K562 (cell line): ENCODE measurements around the gene GIMAP1.

Source experiments
- MXD1 ChIP-seq: fragments of 250-450 bp; sonication (Bioruptor Pico); IDR thresholded peaks from 2 replicates; pipeline ENCODE4 v1.8.0; 2021; ENCODE audit warnings: borderline replicate concordance, mild to moderate bottlenecking, moderate library complexity; ENCODE audit not compliant: poor library complexity, severe bottlenecking
- NCOA2 ChIP-seq, 2 experiments: fragments of 450-650 bp; IDR thresholded peaks; 2 replicates each; pipeline ENCODE4 v1.6.1; 2018; ENCODE audit warnings: mild to moderate bottlenecking in 2 of 2, moderate library complexity in 1 of 2; ENCODE audit not compliant: partially characterized antibody in 2 of 2
- NFE2 ChIP-seq: IDR thresholded peaks from 2 replicates; pipeline ENCODE4 v1.6.1; 2014; ENCODE audit warnings: antibody characterized with exemption, low read depth
- TF ChIP-seq, protein P1 (sequence below): fragments of 250-450 bp; sonication (Bioruptor Pico); IDR thresholded peaks from 2 replicates; pipeline ENCODE4 v1.4.0; 2020

- TF ChIP-seq MXD1 = no peak
- TF ChIP-seq NCOA2 (IDR thresholded peaks at IDR 0.05; ENCODE audit: partially characterized antibody in 2 of 2) = no peak
- TF ChIP-seq, protein P1, sequence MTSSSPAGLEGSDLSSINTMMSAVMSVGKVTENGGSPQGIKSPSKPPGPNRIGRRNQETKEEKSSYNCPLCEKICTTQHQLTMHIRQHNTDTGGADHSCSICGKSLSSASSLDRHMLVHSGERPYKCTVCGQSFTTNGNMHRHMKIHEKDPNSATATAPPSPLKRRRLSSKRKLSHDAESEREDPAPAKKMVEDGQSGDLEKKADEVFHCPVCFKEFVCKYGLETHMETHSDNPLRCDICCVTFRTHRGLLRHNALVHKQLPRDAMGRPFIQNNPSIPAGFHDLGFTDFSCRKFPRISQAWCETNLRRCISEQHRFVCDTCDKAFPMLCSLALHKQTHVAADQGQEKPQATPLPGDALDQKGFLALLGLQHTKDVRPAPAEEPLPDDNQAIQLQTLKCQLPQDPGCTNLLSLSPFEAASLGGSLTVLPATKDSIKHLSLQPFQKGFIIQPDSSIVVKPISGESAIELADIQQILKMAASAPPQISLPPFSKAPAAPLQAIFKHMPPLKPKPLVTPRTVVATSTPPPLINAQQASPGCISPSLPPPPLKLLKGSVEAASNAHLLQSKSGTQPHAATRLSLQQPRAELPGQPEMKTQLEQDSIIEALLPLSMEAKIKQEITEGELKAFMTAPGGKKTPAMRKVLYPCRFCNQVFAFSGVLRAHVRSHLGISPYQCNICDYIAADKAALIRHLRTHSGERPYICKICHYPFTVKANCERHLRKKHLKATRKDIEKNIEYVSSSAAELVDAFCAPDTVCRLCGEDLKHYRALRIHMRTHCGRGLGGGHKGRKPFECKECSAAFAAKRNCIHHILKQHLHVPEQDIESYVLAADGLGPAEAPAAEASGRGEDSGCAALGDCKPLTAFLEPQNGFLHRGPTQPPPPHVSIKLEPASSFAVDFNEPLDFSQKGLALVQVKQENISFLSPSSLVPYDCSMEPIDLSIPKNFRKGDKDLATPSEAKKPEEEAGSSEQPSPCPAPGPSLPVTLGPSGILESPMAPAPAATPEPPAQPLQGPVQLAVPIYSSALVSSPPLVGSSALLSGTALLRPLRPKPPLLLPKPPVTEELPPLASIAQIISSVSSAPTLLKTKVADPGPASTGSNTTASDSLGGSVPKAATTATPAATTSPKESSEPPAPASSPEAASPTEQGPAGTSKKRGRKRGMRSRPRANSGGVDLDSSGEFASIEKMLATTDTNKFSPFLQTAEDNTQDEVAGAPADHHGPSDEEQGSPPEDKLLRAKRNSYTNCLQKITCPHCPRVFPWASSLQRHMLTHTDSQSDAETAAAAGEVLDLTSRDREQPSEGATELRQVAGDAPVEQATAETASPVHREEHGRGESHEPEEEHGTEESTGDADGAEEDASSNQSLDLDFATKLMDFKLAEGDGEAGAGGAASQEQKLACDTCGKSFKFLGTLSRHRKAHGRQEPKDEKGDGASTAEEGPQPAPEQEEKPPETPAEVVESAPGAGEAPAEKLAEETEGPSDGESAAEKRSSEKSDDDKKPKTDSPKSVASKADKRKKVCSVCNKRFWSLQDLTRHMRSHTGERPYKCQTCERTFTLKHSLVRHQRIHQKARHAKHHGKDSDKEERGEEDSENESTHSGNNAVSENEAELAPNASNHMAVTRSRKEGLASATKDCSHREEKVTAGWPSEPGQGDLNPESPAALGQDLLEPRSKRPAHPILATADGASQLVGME (CRISPR knock-in tag) = no peak
- TF ChIP-seq NFE2 = no peak
Observed at GRCh38 chr7:150753239-150753638, 36.8 kb downstream of the GIMAP1 start.
